Activated CD4-positive, alpha-beta T cell treated with anti-CD3 and anti-CD28 coated beads for 48 hours (primary cell): ENCODE data around the gene MT1H.

Experiments used
- DNase-seq: peaks from one replicate; pipeline ENCODE4 v3.0.0-alpha.2; 2020

MT1H gene

DNA sequence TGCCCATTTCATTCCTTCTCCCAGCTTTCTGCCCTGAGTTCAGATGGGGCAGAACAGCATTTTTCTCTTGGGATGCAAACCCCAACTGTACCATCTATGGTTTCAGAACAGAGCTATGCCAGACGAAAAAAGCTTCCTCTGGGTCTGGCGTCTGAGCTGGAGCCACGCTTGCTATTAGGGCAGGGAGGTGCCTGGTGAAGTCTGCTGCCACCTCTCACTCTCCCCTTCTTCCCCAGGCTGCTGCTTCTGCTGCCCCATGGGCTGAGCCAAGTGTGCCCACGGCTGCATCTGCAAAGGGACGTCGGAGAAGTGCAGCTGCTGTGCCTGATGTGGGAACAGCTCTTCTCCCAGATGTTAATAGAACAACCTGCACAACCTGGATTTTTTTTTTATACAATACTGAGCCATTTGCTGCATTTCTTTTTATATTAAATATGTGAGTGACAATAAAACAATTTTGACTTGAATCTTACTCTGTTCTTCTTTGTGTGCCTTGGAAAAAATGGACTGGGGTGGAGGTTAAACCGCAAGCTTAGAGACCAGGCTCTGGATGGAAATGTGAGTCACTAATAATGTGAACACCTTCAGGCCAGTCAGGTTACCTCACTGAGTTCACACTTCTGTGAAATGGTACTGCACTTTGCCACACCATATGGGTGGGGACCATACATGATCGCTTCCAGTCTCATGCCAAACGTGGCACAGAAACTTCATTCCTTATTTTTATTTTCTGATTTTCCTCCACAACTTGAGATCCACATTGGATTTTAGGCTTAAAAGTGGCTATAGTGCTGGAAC, 32.8 kb upstream of the MT1H start:
- DNase-seq, result no peak

DNA sequence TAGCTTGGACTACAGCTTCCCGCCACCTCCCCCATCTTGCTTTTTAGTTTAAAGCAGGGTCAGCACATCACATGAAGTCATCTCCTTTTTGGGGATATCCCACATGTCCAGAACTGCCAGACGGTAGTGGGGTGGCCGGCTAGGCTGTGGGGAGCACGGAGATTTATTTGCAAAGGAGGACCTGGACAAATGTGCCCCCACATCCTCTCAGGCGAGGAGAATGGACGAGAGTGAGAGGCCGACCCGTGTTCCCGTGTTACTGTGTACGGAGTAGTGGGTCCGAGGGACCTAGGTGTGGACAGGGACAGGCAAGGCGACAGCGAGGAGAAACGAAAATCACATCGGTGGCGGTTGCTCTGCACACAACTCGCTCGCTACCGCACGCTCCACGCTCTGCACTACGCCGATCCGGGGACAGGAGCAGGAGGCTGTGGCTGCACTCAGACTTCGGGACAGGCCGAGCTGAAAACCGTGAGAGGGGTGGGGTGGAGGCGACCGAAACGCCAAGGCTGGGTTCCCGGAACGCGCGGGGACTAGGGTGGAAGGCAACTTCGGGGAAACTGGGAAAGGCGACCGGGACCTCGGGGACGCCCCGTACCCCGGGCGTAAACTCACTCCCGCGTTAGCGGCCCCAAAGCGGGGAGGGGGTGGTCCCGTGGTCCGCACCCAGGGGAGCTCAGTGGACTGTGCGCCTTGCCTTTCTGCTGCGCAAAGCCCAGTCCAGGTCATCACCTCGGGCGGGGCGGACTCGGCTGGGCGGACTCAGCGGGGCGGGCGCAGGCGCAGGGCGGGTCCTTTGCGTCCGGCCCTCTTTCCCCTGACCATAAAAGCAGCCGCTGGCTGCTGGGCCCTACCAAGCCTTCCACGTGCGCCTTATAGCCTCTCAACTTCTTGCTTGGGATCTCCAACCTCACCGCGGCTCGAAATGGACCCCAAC, 31.5 kb upstream of the MT1H start, which contains the start of gene MT1A:
TSS of gene MT1A (plus strand) at position 853 of the 937 bp plus-strand sequence. CDS start at position 926, 73 bp downstream.
- no peak for DNase-seq

DNA sequence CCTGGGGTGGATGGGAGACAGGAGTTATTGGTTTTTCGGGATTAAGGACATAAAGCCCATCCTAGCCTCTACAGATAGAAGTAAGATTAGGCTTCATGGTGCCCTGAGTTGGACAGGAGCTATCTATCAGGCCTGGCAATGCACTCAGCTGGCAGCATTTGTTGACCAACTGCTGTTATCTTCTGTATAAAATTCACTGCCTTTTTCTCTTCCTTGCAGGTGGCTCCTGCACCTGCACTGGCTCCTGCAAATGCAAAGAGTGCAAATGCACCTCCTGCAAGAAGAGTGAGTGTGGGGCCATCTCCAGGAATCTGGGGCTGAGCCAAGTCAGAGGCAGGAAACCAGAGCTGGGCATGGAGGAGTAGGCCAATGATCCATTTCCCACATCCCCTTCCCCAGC, 30.6 kb upstream of the MT1H start:
- no peak for DNase-seq

DNA sequence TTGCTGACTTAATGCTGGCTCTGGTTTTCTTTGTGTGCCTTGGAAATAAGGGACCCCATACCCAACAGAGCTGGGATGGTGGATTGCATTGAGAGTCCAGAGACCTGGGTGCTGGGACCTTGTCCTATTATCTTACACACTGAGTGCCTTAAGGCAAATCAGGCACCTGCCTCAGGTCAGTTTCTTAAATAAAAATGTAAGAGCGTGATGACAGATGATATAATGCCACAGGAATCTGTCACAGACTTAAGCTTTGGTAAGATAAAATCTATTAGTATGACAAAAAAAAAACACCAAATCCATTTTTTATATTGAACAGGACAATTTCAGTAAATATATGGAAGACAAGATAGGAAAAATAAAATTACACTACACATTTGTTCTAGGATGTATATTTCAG, 29.5 kb upstream of the MT1H start:
- DNase-seq, result no peak

DNA sequence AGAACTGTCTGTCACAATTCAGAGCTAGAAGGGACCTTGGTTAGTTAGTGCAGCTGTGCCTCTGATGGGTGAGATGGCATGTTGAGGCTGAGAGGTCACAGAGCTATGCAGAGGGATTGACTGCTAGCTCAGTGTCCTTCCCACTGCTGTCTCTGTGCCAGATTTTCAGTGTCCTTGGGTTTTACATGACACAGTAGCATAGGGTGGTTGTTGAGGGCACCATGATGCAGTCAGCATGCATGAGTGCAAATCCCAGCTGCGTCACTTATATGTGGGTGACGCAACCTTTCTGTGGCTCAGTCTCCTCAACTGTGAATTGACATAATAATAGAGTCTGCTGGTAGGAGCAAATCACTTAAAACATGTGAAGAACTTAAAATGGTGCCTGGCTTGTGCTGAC, 28.4 kb upstream of the MT1H start:
- no peak for DNase-seq

DNA sequence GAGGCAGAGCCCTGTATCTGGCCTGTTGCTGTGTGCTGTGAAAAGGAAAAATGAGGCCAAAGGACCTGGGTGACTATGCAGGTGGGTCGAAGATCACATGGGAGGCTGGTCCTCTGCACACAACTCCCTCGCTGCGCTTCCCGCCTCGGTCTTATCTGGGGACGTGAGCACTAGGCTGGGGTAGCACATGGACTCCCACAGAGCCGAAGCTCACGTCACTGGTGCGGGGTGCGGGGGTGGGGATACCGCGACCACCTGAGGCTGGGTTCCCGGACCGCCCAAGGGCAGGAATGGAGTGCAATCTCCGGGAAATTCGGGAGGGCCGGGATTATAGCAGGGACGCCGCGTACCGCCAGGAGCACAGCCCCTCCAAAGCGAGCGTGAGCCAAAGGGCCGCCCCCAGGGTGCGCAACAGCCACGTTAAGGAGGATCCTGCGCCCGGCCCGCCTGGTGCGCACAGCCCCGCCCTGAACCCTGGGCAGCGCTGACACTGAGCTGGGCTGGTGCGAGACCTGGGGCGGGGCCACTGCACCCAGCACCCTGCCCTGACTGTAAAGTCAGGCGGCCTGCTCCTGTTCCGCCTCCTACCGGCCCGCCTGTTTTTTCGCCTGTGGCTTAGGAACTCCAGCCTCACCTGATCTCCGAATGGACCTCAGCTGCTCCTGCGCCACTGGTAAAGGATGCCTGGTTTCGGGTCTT, 26.4 kb upstream of the MT1H start:
- peak; percentile 85 for DNase-seq

DNA sequence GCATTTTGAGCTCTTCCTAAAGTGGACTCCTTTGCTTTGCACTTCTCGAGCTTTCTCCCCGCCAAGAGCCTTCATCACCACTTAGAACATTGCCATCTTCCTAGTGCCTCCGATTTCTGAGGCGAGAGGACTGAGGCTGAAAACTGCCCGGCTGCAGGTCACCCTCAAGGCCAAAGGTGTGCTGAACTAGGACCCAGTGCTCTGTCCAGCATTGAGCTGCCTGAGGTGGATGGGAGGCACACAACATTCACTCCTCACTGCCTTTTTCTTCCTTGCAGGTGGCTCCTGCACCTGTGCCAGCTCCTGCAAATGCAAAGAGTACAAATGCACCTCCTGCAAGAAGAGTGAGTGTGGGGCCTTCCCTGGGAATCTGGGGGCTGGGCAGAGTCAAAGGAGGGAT, 25.8 kb upstream of the MT1H start:
- no peak for DNase-seq

DNA sequence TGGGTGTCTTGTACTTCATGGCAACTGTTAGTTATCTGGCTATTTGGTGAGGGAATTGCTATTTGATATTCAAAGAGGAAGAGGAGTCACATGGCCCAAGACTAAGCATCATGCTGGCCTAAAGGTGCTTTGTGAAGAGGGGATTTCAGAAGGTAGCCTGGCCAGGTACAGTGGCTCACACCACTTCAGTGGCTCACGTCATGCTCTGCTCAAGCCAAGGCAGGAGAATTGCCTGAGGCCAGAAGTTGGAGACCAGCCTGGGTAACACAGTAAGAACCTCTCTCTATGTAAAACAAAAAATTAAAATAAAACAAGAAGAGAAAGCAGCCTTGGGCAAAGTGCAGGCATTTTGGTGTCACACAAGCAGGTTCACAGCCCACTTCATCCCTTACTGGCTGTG, 24.3 kb upstream of the MT1H start:
- no peak for DNase-seq

DNA sequence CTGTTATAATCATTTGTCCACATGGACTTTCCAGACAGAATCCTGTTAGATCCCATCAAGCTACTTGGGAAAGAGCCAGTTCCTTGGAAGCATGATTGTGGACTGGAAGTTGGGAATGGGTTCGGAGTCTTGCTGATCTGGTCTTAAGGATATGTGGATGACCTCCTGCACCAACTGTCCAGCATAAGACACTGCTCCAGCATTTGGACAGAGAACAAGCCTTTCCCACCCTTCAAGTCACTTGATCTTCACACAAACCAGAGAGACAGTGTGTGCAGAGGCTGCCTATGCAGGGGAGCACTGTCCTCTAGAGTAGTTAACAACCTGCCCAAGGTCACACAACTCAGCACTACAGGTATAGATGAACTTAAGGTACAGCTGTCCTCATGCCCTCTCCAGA, 23.8 kb upstream of the MT1H start:
- no peak for DNase-seq

DNA sequence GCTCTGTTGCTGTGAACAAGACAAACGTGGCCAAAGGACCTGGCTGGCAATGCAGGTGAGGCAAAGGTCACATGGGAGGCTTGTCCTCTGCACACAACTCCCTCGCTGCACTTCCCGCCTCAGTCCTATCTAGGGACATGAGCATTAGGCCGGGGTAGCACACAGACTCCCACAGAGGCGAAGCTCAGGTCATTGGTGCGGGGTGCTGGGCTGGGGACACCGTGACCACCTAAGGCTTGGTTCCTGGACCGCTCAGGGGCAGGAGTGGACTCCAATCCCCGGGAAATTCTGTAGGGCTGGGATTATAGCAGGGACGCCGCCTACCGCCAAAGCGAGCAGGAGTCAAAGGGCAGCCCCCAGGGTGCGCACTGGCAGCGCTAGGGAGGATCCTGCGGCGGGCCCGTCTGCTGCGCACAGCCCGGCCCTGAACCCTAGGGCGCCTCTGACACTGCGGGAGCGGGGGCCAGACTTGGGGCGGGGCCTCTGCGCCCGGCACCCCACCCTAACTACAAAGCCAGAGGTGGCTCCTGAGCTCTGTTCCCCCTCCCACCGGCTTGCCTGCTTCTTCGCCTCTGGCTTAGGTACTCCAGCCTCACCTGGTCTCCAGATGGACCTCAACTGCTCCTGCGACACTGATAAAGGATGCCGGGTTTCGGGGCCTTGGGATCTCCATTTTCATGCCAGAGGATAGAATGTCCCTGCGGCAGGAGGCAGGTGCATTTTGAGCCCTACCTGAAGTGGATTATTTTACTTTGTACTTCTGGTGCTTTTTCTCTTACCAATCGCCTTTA, 21.8 kb upstream of the MT1H start:
- DNase-seq, result no peak

DNA sequence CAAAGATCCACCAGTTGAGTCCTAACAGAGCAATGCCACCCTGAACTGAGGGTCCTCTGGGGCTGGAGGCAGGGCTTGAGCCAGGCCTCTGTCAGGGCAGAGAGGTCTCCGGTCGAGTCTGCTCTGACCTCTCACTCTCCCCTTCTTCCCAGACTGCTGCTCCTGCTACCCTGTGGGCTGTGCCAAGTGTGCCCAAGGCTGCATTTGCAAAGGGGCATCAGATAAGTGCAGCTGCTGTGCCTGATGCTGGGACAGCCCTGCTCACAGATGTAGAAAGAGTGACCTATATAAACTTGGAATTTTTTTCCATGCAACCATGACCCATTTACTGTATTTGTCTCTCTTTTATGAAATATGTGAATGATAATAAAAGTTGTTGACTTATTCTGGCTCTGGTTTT, 20.3 kb upstream of the MT1H start:
- no peak for DNase-seq

DNA sequence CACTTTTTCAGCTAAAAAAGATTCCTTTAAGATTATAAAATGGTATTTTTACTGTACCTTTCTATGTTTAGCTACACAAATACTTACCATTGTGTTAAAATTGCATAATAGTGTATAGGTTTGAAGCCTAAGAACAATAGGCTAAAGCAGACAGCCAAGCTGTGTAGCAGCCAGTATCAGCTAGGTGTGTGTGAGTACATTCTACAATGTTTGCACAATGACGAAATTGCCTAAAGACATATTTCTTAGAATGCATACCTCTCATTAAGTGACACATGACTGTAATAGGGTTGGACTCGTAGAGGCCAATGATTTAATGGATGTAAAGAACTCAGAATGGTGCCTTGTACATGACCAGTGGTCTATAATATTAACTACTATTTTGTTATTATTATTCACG, 19.8 kb upstream of the MT1H start:
- no peak for DNase-seq

DNA sequence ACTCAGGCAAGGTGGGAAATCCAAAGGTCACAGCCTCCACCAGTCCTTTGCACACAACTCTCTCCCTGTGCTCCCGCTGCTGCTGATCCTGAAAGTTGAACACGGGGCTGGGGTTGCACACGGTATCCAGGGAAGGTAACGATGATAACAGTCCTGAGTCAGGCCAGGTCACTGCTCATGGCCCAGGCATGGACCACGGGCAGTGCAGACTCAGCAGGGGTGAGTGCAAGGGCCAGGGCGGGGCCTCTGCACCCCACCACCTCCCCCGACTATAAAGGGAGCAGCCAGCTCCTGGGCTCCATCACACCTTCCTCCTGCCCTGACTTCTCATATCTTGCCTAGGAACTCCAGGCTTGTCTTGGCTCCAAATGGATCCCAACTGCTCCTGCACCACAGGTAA, 18.0 kb upstream of the MT1H start, which contains the start of gene MT1B:
TSS of gene MT1B (plus strand) at position 301 of the 400 bp plus-strand sequence. CDS start at position 369, 68 bp downstream.
- DNase-seq, result no peak

DNA sequence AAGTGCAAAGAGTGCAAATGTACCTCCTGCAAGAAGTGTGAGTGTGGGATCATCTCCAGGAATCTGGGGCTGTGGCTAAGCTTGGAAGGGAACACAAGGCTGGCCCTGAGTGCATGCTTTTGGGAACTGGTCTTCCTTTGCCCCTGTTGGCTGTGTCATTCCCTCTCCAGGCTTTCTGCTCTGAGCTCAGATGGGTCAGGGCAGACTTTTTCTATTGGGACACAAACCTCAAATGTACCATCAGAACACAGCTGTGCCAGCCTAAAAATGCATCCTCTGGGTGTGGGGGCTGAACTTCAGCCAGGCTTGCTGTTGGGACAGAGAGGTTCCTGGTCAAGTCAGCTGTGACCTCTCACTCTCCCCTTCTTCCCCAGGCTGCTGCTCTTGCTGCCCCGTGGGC, 17.0 kb upstream of the MT1H start:
- no peak for DNase-seq

DNA sequence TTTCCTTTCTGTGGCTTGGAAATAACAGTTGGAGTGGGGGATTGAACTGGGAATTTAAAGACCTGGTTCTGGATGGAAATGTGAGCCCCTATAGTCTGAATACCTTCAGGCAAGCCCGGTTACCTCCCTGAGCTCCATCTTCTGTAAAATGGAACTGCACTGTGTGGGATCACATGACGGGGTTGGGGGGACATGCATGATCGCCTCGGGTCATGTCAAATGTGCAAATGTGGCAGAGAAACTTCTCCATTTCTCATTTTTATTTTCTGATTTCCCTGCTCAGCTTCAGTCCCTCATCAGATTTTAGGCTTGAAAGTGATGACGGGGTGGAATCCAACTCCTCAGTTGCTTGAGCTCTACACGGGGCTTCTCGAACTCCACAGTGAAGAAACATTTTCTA, 16.4 kb upstream of the MT1H start:
- no peak for DNase-seq

DNA sequence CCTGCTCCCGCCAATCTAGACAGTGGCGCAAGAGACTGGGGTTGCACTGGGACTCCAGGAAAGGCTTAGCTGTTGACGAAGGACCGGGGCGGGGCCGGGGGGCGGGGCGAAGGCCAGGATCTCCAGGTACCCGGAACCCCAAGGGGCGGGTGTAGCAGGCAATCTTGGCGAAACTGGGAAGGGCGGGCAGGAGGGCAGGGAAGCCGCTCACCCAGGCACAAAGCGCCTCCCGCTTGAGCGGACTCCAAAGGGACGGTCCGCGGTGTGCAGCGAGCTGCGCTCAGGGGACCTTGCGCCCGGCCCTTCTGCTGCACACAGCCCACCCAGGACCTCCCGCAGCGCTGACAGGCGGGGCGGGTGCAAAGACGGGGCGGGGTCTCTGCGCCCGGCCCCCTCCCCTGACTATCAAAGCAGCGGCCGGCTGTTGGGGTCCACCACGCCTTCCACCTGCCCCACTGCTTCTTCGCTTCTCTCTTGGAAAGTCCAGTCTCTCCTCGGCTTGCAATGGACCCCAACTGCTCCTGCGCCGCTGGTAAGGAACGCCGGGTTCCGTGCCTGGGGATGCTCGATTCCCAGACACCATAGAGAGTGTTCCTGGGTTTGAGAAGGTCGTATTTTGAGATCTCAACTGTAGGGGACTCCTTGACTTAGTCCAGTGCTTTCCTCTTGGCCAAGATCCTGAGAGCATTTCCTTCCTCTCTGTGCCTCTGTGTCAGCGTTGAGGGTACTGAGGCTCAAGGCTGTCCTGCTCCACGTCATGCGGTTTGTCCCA, 11.9 kb upstream of the MT1H start, which contains the start of gene MT1F:
TSS of gene MT1F (plus strand) at position 405 of the 772 bp plus-strand sequence. CDS start at position 505, 100 bp downstream.
- DNase-seq, result peak; percentile 76

DNA sequence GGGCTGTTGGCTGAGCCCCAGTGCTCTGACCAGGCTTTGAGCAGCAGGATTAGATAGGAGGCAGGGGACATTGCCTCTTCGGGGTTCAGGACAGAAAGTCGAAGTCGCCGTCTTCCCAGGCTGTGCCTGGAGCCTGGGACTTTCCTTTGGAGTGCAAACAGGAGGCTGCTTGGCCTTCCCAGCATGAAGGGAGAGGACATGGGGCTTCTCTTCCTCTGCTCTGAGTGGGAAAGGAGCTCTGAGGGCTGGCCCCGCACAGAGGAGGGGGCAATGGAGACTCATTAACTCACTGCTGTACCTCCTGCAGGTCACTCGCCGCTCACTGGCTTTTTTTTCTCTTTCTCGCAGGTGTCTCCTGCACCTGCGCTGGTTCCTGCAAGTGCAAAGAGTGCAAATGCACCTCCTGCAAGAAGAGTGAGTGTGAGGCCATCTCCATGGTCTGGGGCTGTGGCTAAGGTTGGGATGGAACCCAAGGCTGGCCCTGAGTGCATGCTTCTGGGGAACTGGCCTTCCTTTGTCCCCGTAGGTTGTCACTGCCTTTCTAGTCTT, 11.2 kb upstream of the MT1H start:
- no peak for DNase-seq

DNA sequence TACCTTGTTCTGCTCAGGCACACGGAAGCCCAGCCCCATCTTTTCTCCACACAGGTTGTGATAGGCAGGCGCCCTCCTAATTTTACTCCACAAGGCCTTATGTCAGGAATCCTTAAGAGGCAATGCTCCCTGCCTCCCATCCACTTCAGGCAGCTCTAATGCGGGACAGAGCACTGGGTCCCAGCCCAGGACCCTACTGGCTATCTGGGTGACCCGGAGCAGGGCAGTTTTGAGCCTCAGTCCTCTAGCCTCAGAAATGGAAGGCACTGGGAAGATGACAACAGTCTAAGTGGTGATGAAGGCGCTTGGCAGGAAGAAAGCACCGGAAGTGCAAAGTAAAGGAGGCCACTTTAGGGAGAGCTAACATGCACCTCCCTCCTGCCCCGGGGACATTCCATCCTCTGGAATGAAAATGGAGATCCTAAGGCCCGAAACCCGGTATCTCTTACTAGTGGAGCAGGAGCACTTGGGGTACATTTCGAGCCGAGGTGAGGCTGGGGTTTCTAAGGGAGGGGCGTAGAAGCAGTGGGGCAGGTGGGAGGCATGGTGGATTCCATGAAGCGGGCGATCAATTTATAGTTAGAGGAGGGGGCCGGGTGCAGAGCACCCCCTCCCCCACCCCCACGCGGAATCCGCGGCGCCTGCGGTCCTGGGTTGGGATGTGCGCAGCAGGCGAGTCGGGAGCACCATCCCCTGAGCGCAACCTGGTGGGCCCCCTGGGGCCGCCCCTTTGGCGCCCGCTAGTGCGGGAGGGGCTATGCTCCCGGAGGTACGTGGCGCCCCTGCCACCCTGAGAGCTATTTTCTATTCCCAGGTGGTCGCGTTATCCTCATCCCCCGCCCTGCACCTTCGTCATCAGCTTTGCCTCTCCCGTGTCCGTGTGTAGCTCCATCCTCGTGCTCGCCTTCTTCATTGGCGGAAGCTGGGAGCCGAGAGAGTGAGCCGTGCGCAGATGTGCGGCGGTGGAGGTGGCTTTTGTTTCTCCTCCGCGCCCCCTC, 7.0 kb upstream of the MT1H start:
- peak; percentile 62 for DNase-seq

DNA sequence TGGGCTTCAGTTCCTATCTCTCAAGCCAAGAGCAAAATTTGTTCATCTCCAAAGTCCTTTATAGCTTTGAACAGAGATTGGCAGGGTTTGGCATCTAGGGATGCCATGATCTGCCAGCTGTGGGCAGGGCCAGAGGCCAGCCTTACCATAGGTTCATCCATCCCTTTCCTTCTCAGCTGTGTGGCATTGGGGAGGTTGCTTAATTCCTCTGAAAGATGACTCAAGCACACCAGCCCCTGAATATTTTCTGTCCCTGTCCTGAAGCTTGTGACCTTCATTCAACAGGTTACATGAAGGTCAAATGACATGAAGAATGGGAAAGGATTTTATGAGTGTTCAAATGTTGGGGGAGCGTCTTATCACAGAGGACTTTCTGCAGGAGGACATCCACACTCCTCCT, 5.1 kb upstream of the MT1H start:
- DNase-seq, result no peak
